Measurements from ENCODE around the gene KRT80. TPM values are rescaled to one million over a fixed set of nuclear protein-coding genes. Genes with fewer than 3 reads are reported as not detected.

The KRT80 gene
- total and polyA plus RNA-seq, 2 experiments from 2014 or later, result not detected

- TF ChIP-seq NANOG (IDR thresholded peaks at IDR 0.05; ENCODE audit: borderline replicate concordance) (no peak), STAT1 (IDR thresholded peaks at IDR 0.05; ENCODE audit: unreplicated experiment) (no peak)
These were observed 70.6 kb downstream of the KRT80 start (continued) for GRCh38 chr12:52120951-52121823.

DNA sequence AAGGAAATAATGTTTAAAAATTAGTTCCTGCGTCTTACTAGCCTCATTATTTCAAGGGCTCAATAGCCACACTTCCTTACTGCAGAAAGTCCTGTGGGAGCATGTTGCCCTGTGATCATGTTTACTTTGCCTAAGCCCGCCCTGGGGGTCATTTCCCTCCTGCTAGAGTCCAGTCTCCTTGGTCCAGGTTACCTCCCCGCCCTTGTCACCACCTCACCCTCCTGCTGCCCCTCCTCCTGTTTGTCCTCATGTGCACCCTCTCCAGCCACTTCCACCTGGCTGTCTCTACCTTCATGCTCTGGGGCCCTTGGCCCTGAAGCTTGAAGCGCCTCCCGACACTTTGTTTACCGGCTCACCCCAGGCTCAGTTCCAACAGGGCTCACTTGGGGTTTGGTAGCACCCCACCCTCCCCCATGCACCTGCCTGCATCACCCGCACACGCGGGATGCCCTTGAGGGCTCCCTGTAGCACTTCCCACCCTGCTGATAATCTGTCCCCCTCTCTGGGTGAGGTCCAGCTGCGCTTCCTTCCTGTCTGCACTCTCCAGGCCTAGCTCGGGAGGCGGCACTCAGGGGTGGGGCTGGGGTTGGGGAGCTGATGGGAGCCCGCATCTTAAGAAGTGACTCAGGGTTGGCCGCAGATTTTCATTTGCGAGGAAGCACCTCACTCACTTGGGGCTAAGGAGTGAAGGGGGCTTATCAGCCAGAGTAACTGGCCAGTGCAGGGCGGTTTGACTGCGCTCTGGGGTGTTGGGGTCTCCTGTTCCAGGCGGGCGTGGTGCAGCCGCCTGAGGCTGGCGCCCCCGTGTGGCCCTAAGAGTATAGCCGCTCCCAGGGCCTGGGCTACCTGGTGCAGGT lies 72.2 kb downstream of the KRT80 start:
- no peaks in the 10 kb centered on the region for H3K79me2 ChIP-seq (replicated peaks; ENCODE audit: insufficient read depth)
- DNase-seq (ENCODE audit: low spot score) (peak; percentile 95), ATAC-seq (peak; percentile 90)
- H3K4me3 ChIP-seq, result peak overlapping the region; percentile 48
- no peaks in the 10 kb centered on the region for H3K36me3 ChIP-seq (ENCODE audit: insufficient read depth)
- peaks cover 66% of the 10 kb centered on the region for H3K4me1 Mint-ChIP-seq
- no peaks in the 10 kb centered on the region for H4K20me1 ChIP-seq (replicated peaks; ENCODE audit: insufficient read depth)
- H3K27ac ChIP-seq (ENCODE audit: low read depth), result peak overlapping the region; percentile 76; the same call in 1 of the 2 replicates
- peaks cover 3% of the 10 kb centered on the region; the same call in 1 of the 2 replicates for H3F3A ChIP-seq (replicated peaks; ENCODE audit: low read depth)
- peaks cover 40% of the 10 kb centered on the region for H3K4me1 ChIP-seq (ENCODE audit: insufficient read depth)
- TF ChIP-seq CTCF (conservative IDR thresholded peaks at IDR 0.05; ENCODE audit: low read depth in 2 of 2) (peak; percentile 85 to 90), POLR2AphosphoS5 (IDR thresholded peaks at IDR 0.05; ENCODE audit: low read depth) (0 out of 2 replicates have a peak, but pooled peaks have one; percentile 40), ZNF331 (CRISPR knock-in tag; IDR thresholded peaks at IDR 0.05; ENCODE audit: low read depth) (no peak)
- TF ChIP-seq, protein P1, sequence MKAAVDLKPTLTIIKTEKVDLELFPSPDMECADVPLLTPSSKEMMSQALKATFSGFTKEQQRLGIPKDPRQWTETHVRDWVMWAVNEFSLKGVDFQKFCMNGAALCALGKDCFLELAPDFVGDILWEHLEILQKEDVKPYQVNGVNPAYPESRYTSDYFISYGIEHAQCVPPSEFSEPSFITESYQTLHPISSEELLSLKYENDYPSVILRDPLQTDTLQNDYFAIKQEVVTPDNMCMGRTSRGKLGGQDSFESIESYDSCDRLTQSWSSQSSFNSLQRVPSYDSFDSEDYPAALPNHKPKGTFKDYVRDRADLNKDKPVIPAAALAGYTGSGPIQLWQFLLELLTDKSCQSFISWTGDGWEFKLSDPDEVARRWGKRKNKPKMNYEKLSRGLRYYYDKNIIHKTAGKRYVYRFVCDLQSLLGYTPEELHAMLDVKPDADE (IDR thresholded peaks at IDR 0.05), result 0 out of 2 replicates have a peak, but pooled peaks have one; percentile 15
- H3K9me3 Mint-ChIP-seq, result no peaks in the 10 kb centered on the region; the same call in 2 of the 3 replicates
- peak overlapping the region; percentile 65; the same call in 1 of the 2 replicates for H3K27ac Mint-ChIP-seq
- 0 out of 2 replicates have a peak, but pooled peaks cover 3% of the 10 kb centered on the region for H3K9me2 ChIP-seq (ENCODE audit: insufficient read depth)
- peaks cover 26% of the 10 kb centered on the region for H3K27me3 Mint-ChIP-seq (ENCODE audit: insufficient read depth, low read depth, poor library complexity)
- H3K4me2 ChIP-seq, result peak overlapping the region; percentile 72
- H3K27me3 ChIP-seq (ENCODE audit: insufficient read depth), result no peaks in the 10 kb centered on the region
- peak overlapping the region; percentile 94 for H2AFZ ChIP-seq
- peak overlapping the region; percentile 49; the same call in 1 of the 3 replicates for H3K4me3 Mint-ChIP-seq
- no peaks in the 10 kb centered on the region for H3K36me3 Mint-ChIP-seq (ENCODE audit: low read depth)

Other genes starting within 250 kb of the KRT80 start
- 7.5 and 7.8 TPM in 2 replicates for gene ACVR1B, start 240.3 kb downstream of the KRT80 start, total RNA-seq (2014; rRNA removed; shearing (Covaris generic))
- 2.4 and 2.6 TPM in 2 replicates for gene ACVR1B, start 240.3 kb downstream of the KRT80 start, polyA plus RNA-seq (2016; fragmentation: Nextera tagmentation; extraction: Ambion mirVana)
- gene TAMALIN, start 185.1 kb downstream of the KRT80 start, total RNA-seq (2014; rRNA removed; shearing (Covaris generic)), result 3.0 and 3.5 TPM in 2 replicates
- gene TAMALIN, start 185.1 kb downstream of the KRT80 start, polyA plus RNA-seq (2016; fragmentation: Nextera tagmentation; extraction: Ambion mirVana), result 0.34 and 0.73 TPM in 2 replicates
- gene NR4A1, start 140.6 kb downstream of the KRT80 start, total RNA-seq (2014; rRNA removed; shearing (Covaris generic)), result 13.4 and 19.1 TPM in 2 replicates
- 7.5 and 8.3 TPM in 2 replicates for gene NR4A1, start 140.6 kb downstream of the KRT80 start, polyA plus RNA-seq (2016; fragmentation: Nextera tagmentation; extraction: Ambion mirVana)
- gene ATG101, start 122.0 kb downstream of the KRT80 start, total RNA-seq (2014; rRNA removed; shearing (Covaris generic)), result 60.3 and 111 TPM in 2 replicates
- 27.7 and 29.4 TPM in 2 replicates for gene ATG101, start 122.0 kb downstream of the KRT80 start, polyA plus RNA-seq (2016; fragmentation: Nextera tagmentation; extraction: Ambion mirVana)
- gene SMIM41, start 112.3 kb downstream of the KRT80 start, total RNA-seq (2014; rRNA removed; shearing (Covaris generic)), result 0.12 and 0.66 TPM in 2 replicates
- gene SMIM41, start 112.3 kb downstream of the KRT80 start, polyA plus RNA-seq (2016; fragmentation: Nextera tagmentation; extraction: Ambion mirVana), result 0.66 and 0.80 TPM in 2 replicates
- 9.4 and 11.7 TPM in 2 replicates for gene KRT7, start 41.2 kb upstream of the KRT80 start, total RNA-seq (2014; rRNA removed; shearing (Covaris generic))
- gene KRT7, start 41.2 kb upstream of the KRT80 start, polyA plus RNA-seq (2016; fragmentation: Nextera tagmentation; extraction: Ambion mirVana), result 6.5 and 16.4 TPM in 2 replicates
- not detected in 2 replicates for gene KRT86, start 82.6 kb upstream of the KRT80 start, total RNA-seq (2014; rRNA removed; shearing (Covaris generic))
- 0.16 and 0.30 TPM in 2 replicates for gene KRT86, start 82.6 kb upstream of the KRT80 start, polyA plus RNA-seq (2016; fragmentation: Nextera tagmentation; extraction: Ambion mirVana)
- gene KRT81, start 99.5 kb upstream of the KRT80 start, total RNA-seq (2014; rRNA removed; shearing (Covaris generic)), result not detected in 2 replicates
- not detected in 2 replicates for gene KRT81, start 99.5 kb upstream of the KRT80 start, polyA plus RNA-seq (2016; fragmentation: Nextera tagmentation; extraction: Ambion mirVana)
- not detected in 2 replicates for gene KRT83, start 129.4 kb upstream of the KRT80 start, total RNA-seq (2014; rRNA removed; shearing (Covaris generic))
- gene KRT83, start 129.4 kb upstream of the KRT80 start, polyA plus RNA-seq (2016; fragmentation: Nextera tagmentation; extraction: Ambion mirVana), result not detected in 2 replicates
- not detected in 2 replicates for gene KRT85, start 175.5 kb upstream of the KRT80 start, total RNA-seq (2014; rRNA removed; shearing (Covaris generic))
- not detected in 2 replicates for gene KRT85, start 175.5 kb upstream of the KRT80 start, polyA plus RNA-seq (2016; fragmentation: Nextera tagmentation; extraction: Ambion mirVana)
- gene KRT84, start 193.6 kb upstream of the KRT80 start, total RNA-seq (2014; rRNA removed; shearing (Covaris generic)), result not detected in 2 replicates
- gene KRT84, start 193.6 kb upstream of the KRT80 start, polyA plus RNA-seq (2016; fragmentation: Nextera tagmentation; extraction: Ambion mirVana), result not detected in 2 replicates
- gene KRT82, start 214.3 kb upstream of the KRT80 start, total RNA-seq (2014; rRNA removed; shearing (Covaris generic)), result not detected in 2 replicates
- gene KRT82, start 214.3 kb upstream of the KRT80 start, polyA plus RNA-seq (2016; fragmentation: Nextera tagmentation; extraction: Ambion mirVana), result not detected in 2 replicates
- gene KRT75, start 242.4 kb upstream of the KRT80 start, total RNA-seq (2014; rRNA removed; shearing (Covaris generic)), result not detected in 2 replicates
- not detected in 2 replicates for gene KRT75, start 242.4 kb upstream of the KRT80 start, polyA plus RNA-seq (2016; fragmentation: Nextera tagmentation; extraction: Ambion mirVana)

Measured in GM23338 (cell line).